HepG2 (cell line): ENCODE results near the gene HHEX. TPM values are rescaled to one million over a fixed set of nuclear protein-coding genes. Genes with fewer than 3 reads are reported as not detected.

Experiments used
- ATAC-seq: fragments of 200-7000 bp; cut with Tn5 transposase; 3 replicates; pipeline ENCODE4 v1.9.1; 2020; ENCODE audit warnings: mild to moderate bottlenecking, moderate library complexity
- BruUV-seq: library from RNA; stranded (reverse); fragments of 400-500 nt; replicated peaks from 2 replicates; lab custom pipeline; 2021; lab: Mats Ljungman, UMichigan
- CTCF ChIA-PET: fragments of 300-600 bp; formaldehyde crosslinking; extraction: SDS; loops from one replicate; lab custom pipeline; 2021; ENCODE audit warnings: low total read pairs, inconsistent platforms, low intra/inter-chr PET ratio; lab: Yijun Ruan, JAX
- POLR2A ChIA-PET: fragments of 350-600 bp; sonication (Branson Sonifier 250); formaldehyde crosslinking; loops from one replicate; lab custom pipeline; 2020; ENCODE audit warnings: antibody characterized with exemption, inconsistent platforms; lab: Yijun Ruan, JAX
- DNase-seq: peaks from one replicate; pipeline ENCODE4 v3.0.0-alpha.2; 2015; ENCODE audit warnings: low spot score
- FAIRE-seq: peaks from 3 replicates; lab custom pipeline; 2011; peaks lifted over from hg19 to GRCh38; lab: Jason Lieb, UNC
- H2AFZ ChIP-seq: one replicate; pipeline ENCODE4 v1.6.1; 2011; ENCODE audit warnings: low read length, inconsistent platforms
- H3K27ac ChIP-seq: fragments of 300-600 bp; 3 replicates; pipeline ENCODE4 v1.8.0; 2011; ENCODE audit warnings: mixed run types, mild to moderate bottlenecking, mixed read lengths, low read length, inconsistent platforms; ENCODE audit not compliant: insufficient read depth; ENCODE audit errors: extremely low read length
- H3K27me3 ChIP-seq, 2 experiments: fragments of 200-600 bp in 1 of 2; 2 replicates in 1 of 2; 3 replicates in 1 of 2; pipeline versions ENCODE4 v1.6.0 to v1.8.0; 2011; ENCODE audit warnings: low read length in 2 of 2, mild to moderate bottlenecking in 2 of 2, moderate library complexity in 2 of 2, inconsistent platforms in 1 of 2; ENCODE audit not compliant: insufficient read depth in 2 of 2, control insufficient read depth in 1 of 2
- H3K36me3 ChIP-seq, 2 experiments: fragments of 200-600 bp in 1 of 2; replicated peaks in 1 of 2; 2 replicates in 1 of 2; 3 replicates in 1 of 2; pipeline versions ENCODE4 v1.5.1 to v1.8.0; 2011; ENCODE audit warnings: low read length in 2 of 2, inconsistent platforms in 1 of 2; ENCODE audit not compliant: insufficient read depth in 2 of 2, control insufficient read depth in 1 of 2
- H3K4me1 ChIP-seq: 2 replicates; pipeline ENCODE4 v1.5.1; 2012; ENCODE audit warnings: low read length, inconsistent platforms; ENCODE audit not compliant: insufficient read depth
- H3K4me2 ChIP-seq: 2 replicates; pipeline ENCODE4 v1.6.0; 2011; ENCODE audit warnings: low read depth, low read length, inconsistent platforms
- H3K4me3 ChIP-seq, 3 experiments: fragments of 200-600 bp in 1 of 3; sonication (generic), shearing (Covaris generic) in 1 of 3; replicated peaks in 1 of 3; 2 replicates each; pipeline ENCODE4 v1.5.1; 2011 to 2016; ENCODE audit warnings: low read length in 3 of 3, inconsistent platforms in 2 of 3, low read depth in 2 of 3, mild to moderate bottlenecking in 2 of 3, control low read depth in 1 of 3, mixed read lengths in 1 of 3; ENCODE audit not compliant: insufficient read depth in 1 of 3
- H3K79me2 ChIP-seq: one replicate; pipeline ENCODE4 v1.6.1; 2011; ENCODE audit warnings: low read length, inconsistent platforms; ENCODE audit not compliant: insufficient read depth
- H3K9ac ChIP-seq: 2 replicates; pipeline ENCODE4 v1.6.0; 2011; ENCODE audit warnings: mild to moderate bottlenecking, low read depth, low read length, inconsistent platforms; ENCODE audit not compliant: insufficient read depth
- H3K9me3 ChIP-seq: 2 replicates; pipeline ENCODE4 v1.5.1; 2012; ENCODE audit warnings: mild to moderate bottlenecking, low read length
- H4K20me1 ChIP-seq: 2 replicates; pipeline ENCODE4 v1.6.0; 2011; ENCODE audit warnings: inconsistent platforms, mild to moderate bottlenecking, low read length, moderate library complexity; ENCODE audit not compliant: insufficient read depth
- ATF7 ChIP-seq, 2 experiments: fragments of 450-650 bp in 1 of 2; sonication (generic) in 1 of 2; formaldehyde crosslinking in 1 of 2; IDR thresholded peaks; 2 replicates each; pipeline versions ENCODE4 v1.4.0 to v1.6.1; 2016 to 2020; ENCODE audit warnings: antibody characterized with exemption in 1 of 2, mild to moderate bottlenecking in 1 of 2, missing genetic modification reagents in 1 of 2
- ATM ChIP-seq: fragments of 450-650 bp; IDR thresholded peaks from 2 replicates; pipeline ENCODE4 v1.7.1; 2017; ENCODE audit warnings: mild to moderate bottlenecking, borderline replicate concordance
- CENPT ChIP-seq: sonication (generic); formaldehyde crosslinking; IDR thresholded peaks from 2 replicates; pipeline ENCODE4 v1.8.0; 2022; ENCODE audit warnings: low read depth, mild to moderate bottlenecking, moderate library complexity, missing genetic modification reagents
- CREB3 ChIP-seq: sonication (generic); formaldehyde crosslinking; IDR thresholded peaks from 2 replicates; pipeline ENCODE4 v1.5.0; 2020; ENCODE audit warnings: missing genetic modification reagents
- EED ChIP-seq: sonication (generic); formaldehyde crosslinking; IDR thresholded peaks from 2 replicates; pipeline ENCODE4 v1.5.0; 2020; ENCODE audit warnings: mild to moderate bottlenecking, missing genetic modification reagents
- FOXK1 ChIP-seq: sonication (generic); formaldehyde crosslinking; IDR thresholded peaks from 2 replicates; pipeline ENCODE4 v1.4.0; 2020; ENCODE audit warnings: low read depth, missing genetic modification reagents, borderline replicate concordance
- FOXP1 ChIP-seq, 2 experiments: fragments of 450-650 bp in 1 of 2; IDR thresholded peaks; 2 replicates each; pipeline ENCODE4 v1.6.1; 2017 to 2018; ENCODE audit warnings: antibody characterized with exemption in 1 of 2
- KAT7 ChIP-seq: IDR thresholded peaks from 2 replicates; pipeline ENCODE4 v1.6.1; 2018; ENCODE audit warnings: borderline replicate concordance, missing compliant biosample characterization
- PHF5A ChIP-seq: IDR thresholded peaks from one replicate; pipeline ENCODE4 v1.6.1; 2018; ENCODE audit warnings: low read depth, missing genetic modification reagents; ENCODE audit not compliant: unreplicated experiment
- SALL2 ChIP-seq: sonication (generic); formaldehyde crosslinking; IDR thresholded peaks from 2 replicates; pipeline ENCODE4 v1.8.1; 2023; ENCODE audit warnings: mild to moderate bottlenecking, missing genetic modification reagents, inconsistent platforms
- SRSF1 ChIP-seq: fragments of 200-400 bp; formaldehyde crosslinking; optimal IDR thresholded peaks from 2 replicates; pipeline ENCODE3; 2017; ENCODE audit warnings: mild to moderate bottlenecking, low read depth, low read length, moderate library complexity
- TBP ChIP-seq: sonication (generic); formaldehyde crosslinking; IDR thresholded peaks from 2 replicates; pipeline ENCODE4 v1.5.0; 2020; ENCODE audit warnings: missing genetic modification reagents
- ZBTB8A ChIP-seq: sonication (generic); formaldehyde crosslinking; IDR thresholded peaks from 2 replicates; pipeline ENCODE4 v1.4.0; 2020; ENCODE audit warnings: mild to moderate bottlenecking, low read depth, missing genetic modification reagents, borderline replicate concordance
- ZNF121 ChIP-seq: sonication (generic); formaldehyde crosslinking; IDR thresholded peaks from 2 replicates; pipeline ENCODE4 v1.5.0; 2020; ENCODE audit warnings: mild to moderate bottlenecking, missing genetic modification reagents
- WGBS: methylation state at CpG from one replicate; pipeline ENCODE4 v1.1.6; 2017; ENCODE audit warnings: low lambda C conversion rate; 5-methylcytosine and 5-hydroxymethylcytosine counted together
- in situ Hi-C: cut with HindIII; loops from 2 replicates; pipeline ENCODE4 v1.10.0; 2017; ENCODE audit warnings: low pct_unique_long_range_greater_than_20kb; ENCODE audit not compliant: extremely low pct_ligation_motif_present
- intact Hi-C: fragments of 100-400 bp; cut with micrococcal nuclease; formaldehyde crosslinking; loops from one replicate; pipeline ENCODE4 v1.10.0; 2022; ENCODE audit not compliant: unreplicated experiment
- polyA plus RNA-seq, 8 experiments: library from polyadenylated mRNA; depleted of rRNA in 3 of 8; stranded (reverse) in 7 of 8; unstranded in 1 of 8; fragments of >200 nt; fragmentation: Illumina TruSeq in 4 of 8; extraction: Trizol in 4 of 8; gene quantifications; 2 replicates each; pipeline versions ENCODE4 v1.2.1 to v1.2.3, GENCODE V29; 2011 to 2016; ENCODE audit warnings: low read depth in 4 of 8, missing spikeins in 1 of 8, mixed read lengths in 1 of 8; ENCODE audit not compliant: insufficient read depth in 1 of 8
- total RNA-seq, 5 experiments: library from RNA; depleted of rRNA; stranded (reverse); fragments of >200 nt; fragmentation: Illumina TruSeq; extraction: Trizol; gene quantifications; 2 replicates each; pipeline ENCODE4 v1.2.3, GENCODE V29; 2016; ENCODE audit warnings: low read depth in 1 of 5
- TF ChIP-seq, protein P1 (sequence below): sonication (generic); formaldehyde crosslinking; IDR thresholded peaks from 2 replicates; pipeline ENCODE4 v1.4.0; 2020; ENCODE audit warnings: missing genetic modification reagents
- TF ChIP-seq, protein P2 (sequence below): sonication (generic); formaldehyde crosslinking; IDR thresholded peaks from 2 replicates; pipeline ENCODE4 v1.4.0; 2020; ENCODE audit warnings: missing genetic modification reagents, borderline replicate concordance

HHEX gene
- total and polyA plus RNA-seq, 2 of the 13 experiments (the other 11 are each of a cell fraction or from before 2014, with no cell fraction given): 44.5 to 48.7 TPM

GRCh38 chr10:92640107-92640506 lies 49.6 kb upstream of the HHEX start:
- in situ Hi-C loops: no loop called here
- no peak for DNase-seq
- H3K4me3 ChIP-seq: no peak overlapping the region
- H3K9ac ChIP-seq: no peak overlapping the region
- H3K27ac ChIP-seq: no peak overlapping the region
- ChIA-PET POLR2A (no interaction called here), CTCF (no interaction called here)
- no peak overlapping the region for H3K4me2 ChIP-seq
- no peak for TF ChIP-seq ATF7 (IDR thresholded peaks at IDR 0.05)
- no peak for TF ChIP-seq ATF7 (CRISPR knock-in tag; IDR thresholded peaks at IDR 0.05)
- TF ChIP-seq CREB3 (CRISPR knock-in tag): no peak
- TF ChIP-seq ZBTB8A (CRISPR knock-in tag): no peak
- no peak for TF ChIP-seq FOXP1 (IDR thresholded peaks at IDR 0.05)
- no peak for TF ChIP-seq FOXP1 (CRISPR knock-in tag; IDR thresholded peaks at IDR 0.05)
- no peak for TF ChIP-seq TBP (CRISPR knock-in tag)
- peaks cover 8% of the 10 kb centered on the region for H3K4me1 ChIP-seq
- FAIRE-seq: no peak
- peaks cover 5 to 46% of the 10 kb centered on the region in 2 experiments for H3K36me3 ChIP-seq
- no peaks in the 10 kb centered on the region for H4K20me1 ChIP-seq
- no peaks in the 10 kb centered on the region for H3K9me3 ChIP-seq
- WGBS: 96% methylated on average over 3 of the region's 3 CpGs
- H3K27me3 ChIP-seq: no peaks in the 10 kb centered on the region
- intact Hi-C loops: loop anchor here (10.0 kb wide), 2 partner anchors 45 to 125 kb away; partner anchors contain the start of gene KIF11
- no peaks in the 10 kb centered on the region for H3K79me2 ChIP-seq
- no peak for ATAC-seq
- BruUV-seq: no TSS peak
- no peak overlapping the region for H2AFZ ChIP-seq

DNA sequence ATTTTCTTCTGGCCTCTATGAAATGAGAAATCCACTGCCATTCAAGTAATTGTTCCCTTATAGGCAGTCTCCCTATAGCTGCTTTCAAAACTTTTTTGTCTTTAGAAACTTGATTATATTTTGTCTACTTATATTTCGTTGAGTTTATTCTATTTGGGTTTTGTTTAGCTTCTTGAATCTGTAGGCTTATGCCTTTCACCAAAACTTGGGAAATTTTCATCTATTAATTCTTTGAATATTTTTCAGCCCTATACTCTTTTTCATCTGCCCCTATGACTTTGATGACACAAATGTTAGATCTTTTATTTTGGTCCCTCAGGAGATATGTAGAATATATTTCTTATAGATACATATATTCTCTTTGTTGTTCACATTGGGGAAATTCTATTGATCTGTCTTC lies 48.3 kb upstream of the HHEX start:
- Histone ChIP-seq H3K4me1 (peaks cover 8% of the 10 kb centered on the region), H3K27ac (no peak overlapping the region), H3K79me2 (no peaks in the 10 kb centered on the region), H3K9me3 (no peaks in the 10 kb centered on the region), H3K4me2 (no peak overlapping the region), H4K20me1 (no peaks in the 10 kb centered on the region), H3K36me3 (peaks cover 5 to 46% of the 10 kb centered on the region in 2 experiments), H3K4me3 (no peak overlapping the region), H3K9ac (no peak overlapping the region), H3K27me3 (no peaks in the 10 kb centered on the region), H2AFZ (no peak overlapping the region)
- ATAC-seq (no peak), DNase-seq (no peak), FAIRE-seq (no peak)
- intact Hi-C loops (loop anchor here (10.0 kb wide), 2 partner anchors 47 to 127 kb away; partner anchors contain the start of gene KIF11), in situ Hi-C loops (no loop called here)
- 86% methylated on average over 1 of the region's 1 CpG for WGBS
- ChIA-PET CTCF (no interaction called here), POLR2A (no interaction called here)
- no TSS peak for BruUV-seq
- TF ChIP-seq PHF5A: no peak
- TF ChIP-seq KAT7: no peak
- TF ChIP-seq, protein P1, sequence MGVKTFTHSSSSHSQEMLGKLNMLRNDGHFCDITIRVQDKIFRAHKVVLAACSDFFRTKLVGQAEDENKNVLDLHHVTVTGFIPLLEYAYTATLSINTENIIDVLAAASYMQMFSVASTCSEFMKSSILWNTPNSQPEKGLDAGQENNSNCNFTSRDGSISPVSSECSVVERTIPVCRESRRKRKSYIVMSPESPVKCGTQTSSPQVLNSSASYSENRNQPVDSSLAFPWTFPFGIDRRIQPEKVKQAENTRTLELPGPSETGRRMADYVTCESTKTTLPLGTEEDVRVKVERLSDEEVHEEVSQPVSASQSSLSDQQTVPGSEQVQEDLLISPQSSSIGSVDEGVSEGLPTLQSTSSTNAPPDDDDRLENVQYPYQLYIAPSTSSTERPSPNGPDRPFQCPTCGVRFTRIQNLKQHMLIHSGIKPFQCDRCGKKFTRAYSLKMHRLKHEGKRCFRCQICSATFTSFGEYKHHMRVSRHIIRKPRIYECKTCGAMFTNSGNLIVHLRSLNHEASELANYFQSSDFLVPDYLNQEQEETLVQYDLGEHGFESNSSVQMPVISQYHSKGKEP (CRISPR knock-in tag): no peak
- TF ChIP-seq EED: no peak
- no peak for TF ChIP-seq SRSF1
- no peak for TF ChIP-seq SALL2 (CRISPR knock-in tag)
- TF ChIP-seq, protein P2, sequence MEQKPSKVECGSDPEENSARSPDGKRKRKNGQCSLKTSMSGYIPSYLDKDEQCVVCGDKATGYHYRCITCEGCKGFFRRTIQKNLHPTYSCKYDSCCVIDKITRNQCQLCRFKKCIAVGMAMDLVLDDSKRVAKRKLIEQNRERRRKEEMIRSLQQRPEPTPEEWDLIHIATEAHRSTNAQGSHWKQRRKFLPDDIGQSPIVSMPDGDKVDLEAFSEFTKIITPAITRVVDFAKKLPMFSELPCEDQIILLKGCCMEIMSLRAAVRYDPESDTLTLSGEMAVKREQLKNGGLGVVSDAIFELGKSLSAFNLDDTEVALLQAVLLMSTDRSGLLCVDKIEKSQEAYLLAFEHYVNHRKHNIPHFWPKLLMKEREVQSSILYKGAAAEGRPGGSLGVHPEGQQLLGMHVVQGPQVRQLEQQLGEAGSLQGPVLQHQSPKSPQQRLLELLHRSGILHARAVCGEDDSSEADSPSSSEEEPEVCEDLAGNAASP (CRISPR knock-in tag): no peak
- no peak for TF ChIP-seq FOXK1 (CRISPR knock-in tag)
- no peak for TF ChIP-seq CENPT
- TF ChIP-seq ZNF121: no peak
- no peak for TF ChIP-seq ATM
